Spleen (tissue), 7 donors: ENCODE results near the gene SLC38A8.

Source experiments
- CTCF ChIP-seq, 11 experiments: fragments of 200-600 bp in 7 of 11; fragments of 450-650 bp in 4 of 11; sonication (generic) in 4 of 11; IDR thresholded peaks in 8 of 11; conservative IDR thresholded peaks in 3 of 11; 1 replicate in 7 of 11; 2 replicates in 4 of 11; pipeline versions ENCODE4 v1.4.0 to v1.8.0; 2016 to 2021; ENCODE audit warnings: antibody characterized with exemption in 11 of 11, inconsistent platforms in 4 of 11, mild to moderate bottlenecking in 1 of 11
- POLR2A ChIP-seq, 3 donors: fragments of 450-650 bp; IDR thresholded peaks; one replicate each; pipeline ENCODE4 v1.5.1; 2017; ENCODE audit warnings: antibody characterized with exemption in 3 of 3, mild to moderate bottlenecking in 1 of 3
- POLR2AphosphoS5 ChIP-seq, 3 donors: sonication (generic); formaldehyde crosslinking; IDR thresholded peaks; one replicate each; pipeline ENCODE4 v1.5.1; 2017; ENCODE audit warnings: antibody characterized with exemption in 3 of 3
- donor health status: DM: no; HTN: no; CAD: no; lungs with moderate emphysema.
- donor health status: DM: no; HTN: no; CAD: no.
- donor health status: DM: no; HTN: no; CAD: no.

DNA sequence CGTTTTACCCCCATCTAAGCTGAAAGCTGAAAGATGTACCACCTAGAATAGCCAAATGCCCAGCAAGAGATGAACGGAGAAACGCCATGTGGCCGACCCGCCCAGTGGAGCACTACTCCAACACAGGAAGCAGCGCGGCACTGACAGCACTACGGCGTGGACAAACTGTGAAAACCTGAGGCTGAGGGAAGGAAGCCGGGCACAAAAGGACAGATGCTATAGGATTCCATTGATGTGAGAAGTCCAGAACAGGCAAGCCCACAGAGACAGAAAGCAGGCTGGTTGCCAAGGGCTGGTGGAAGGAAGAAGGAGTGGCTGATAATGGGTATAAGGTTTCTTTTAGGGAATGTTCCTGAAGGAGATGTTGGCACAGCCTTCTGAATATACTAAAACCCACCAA, 29.4 kb upstream of the SLC38A8 start:
- TF ChIP-seq CTCF (IDR thresholded peaks at IDR 0.05 in 8 of 11, conservative IDR thresholded peaks at IDR 0.05 in 3 of 11) (no peak), POLR2A (IDR thresholded peaks at IDR 0.05) (no peak), POLR2AphosphoS5 (IDR thresholded peaks at IDR 0.05) (no peak)
